Right hindlimb (tissue), 1 donor: ENCODE results near the gene PPFIBP1.
"Not testable (repeated sequence)": the region's sequence is repeated elsewhere in the genome, so short reads cannot be mapped to it uniquely, and the experiment has no call there.

Source experiments
- DNase-seq: peaks from one replicate; pipeline ENCODE4 v3.0.0-alpha.2; 2018

PPFIBP1 gene

GRCh38 chr12:27730097-27730588 lies 206.1 kb downstream of the PPFIBP1 start:
- DNase-seq, result no peak

- no peak for DNase-seq
Measured at GRCh38 chr12:27732281-27732680, 208.3 kb downstream of the PPFIBP1 start.

GRCh38 chr12:27733052-27733656 lies 209.1 kb downstream of the PPFIBP1 start:
- no peak for DNase-seq

- DNase-seq, result no peak
Measured at GRCh38 chr12:27733791-27734190, 209.8 kb downstream of the PPFIBP1 start.

- not testable (repeated sequence) for DNase-seq
Measured at GRCh38 chr12:27734321-27734720, 210.3 kb downstream of the PPFIBP1 start.

GRCh38 chr12:27743601-27744000 lies 219.6 kb downstream of the PPFIBP1 start:
- DNase-seq, result no peak
